Fibroblast of skin of left biceps (primary cell): Measurements from ENCODE around the gene BTAF1.

Experiments used
- DNase-seq, 2 experiments: peaks; one replicate each; pipeline ENCODE4 v3.0.0-alpha.2; 2013; ENCODE audit warnings: low read depth in 2 of 2

The BTAF1 gene

DNA sequence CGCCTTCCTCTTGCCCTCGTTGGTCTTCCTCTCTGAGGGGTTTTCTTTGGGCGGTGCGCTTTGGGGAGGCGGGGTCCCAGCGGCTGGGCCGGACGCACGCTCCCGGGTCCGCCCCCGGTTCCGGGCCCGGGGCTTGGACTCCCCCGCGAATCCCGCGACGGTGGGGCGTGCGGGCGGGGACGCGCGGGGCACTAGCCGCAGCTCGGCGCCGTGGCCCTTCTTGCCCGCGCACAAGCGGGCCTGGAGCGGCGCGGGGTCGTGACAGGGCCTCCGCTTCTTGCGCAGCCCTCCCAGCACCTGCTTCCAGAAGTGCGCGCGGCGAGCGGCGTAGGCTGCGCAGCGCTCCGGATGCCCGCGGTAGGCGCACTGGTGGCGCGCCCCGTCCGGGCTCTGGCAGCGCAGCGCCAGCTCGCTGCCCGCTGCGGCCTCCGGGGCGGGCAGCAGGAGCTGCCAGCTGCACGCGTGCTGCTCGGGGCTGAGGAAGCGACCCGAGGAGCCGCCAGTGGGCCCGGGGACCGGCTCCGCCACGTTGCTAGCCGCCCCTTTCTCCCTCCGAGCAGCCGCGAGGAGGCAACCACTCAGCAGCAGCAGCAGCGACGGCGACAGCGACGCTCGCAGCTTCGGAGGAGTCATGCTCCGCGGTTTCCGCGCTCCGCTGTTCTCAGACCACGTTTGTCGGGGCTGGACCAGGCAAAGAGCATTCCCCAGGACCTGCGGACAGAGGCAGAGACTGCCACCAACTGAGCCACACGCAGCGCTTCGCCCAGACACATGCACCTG is 15.0 kb upstream of the BTAF1 start:
- DNase-seq, result no peak

DNA sequence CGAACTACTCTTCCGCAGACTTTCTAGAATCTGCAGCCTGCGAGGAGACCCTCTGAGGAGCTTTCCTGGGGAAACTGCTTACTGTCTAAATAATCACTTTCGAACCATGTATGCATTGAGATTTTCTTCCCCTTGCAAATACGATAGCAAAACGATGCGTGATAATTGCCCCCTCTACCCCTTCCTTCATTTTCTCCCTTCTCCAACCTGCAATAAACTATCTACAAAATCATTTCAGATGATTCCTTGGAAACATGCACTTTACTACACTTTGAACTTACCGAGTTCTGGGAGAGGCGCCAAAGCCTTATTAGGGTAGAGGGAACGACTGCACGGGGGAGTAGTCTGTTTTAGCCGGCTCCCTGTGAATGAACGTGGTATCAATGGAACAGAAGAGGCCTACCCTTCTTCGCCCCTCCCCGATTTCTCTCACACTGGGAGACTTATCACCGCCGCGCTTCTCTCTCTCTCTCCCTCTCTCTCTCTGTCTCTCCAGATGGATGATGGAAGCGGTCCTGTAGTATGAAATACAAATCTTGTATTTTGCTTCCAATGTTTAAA is 14.4 kb upstream of the BTAF1 start, which contains the start of gene FGFBP3:
Gene FGFBP3, minus strand, starts transcription at position 370 of the 561 bp plus-strand sequence. CDS start 517 bp downstream, outside the sequence.
- no peak for DNase-seq

DNA sequence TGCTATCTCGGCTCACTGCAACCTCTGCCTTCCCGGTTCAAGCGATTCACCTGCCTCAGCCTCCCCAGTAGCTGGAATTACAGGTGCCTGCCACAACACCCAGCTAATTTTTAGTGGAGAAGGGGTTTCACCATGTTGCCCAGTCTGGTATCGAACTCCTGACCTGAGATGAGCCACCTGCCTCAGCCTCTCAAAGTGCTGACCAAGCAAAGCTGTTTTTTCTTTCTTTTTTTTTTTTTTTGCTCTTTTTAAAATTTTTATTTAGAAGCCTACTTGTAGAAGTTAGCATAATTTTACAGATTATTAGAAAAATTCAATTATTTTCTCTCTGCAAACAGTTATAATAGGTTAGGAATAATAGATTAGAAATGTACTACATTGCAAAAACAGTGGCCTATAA is 13.1 kb upstream of the BTAF1 start:
- no peak for DNase-seq

DNA sequence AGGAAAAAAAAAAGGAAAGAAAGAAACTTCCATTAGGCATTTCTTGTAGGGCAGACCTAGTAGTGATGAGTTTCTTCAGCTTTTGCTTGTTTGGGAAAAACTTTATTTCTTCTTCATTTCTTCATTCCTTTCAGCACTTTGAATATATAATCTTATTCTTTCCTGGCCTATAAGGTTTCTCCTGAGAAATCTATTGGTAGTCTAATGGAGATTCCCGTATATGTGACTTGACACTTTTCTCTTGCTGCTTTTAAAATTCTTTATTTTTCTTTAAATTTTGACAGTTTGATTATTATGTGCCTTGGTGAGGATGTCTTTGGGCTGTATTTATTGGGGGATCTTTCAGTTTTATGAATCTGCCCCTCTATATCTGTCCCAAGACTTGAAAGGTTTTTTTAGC is 3.9 kb upstream of the BTAF1 start:
- no peak for DNase-seq

DNA sequence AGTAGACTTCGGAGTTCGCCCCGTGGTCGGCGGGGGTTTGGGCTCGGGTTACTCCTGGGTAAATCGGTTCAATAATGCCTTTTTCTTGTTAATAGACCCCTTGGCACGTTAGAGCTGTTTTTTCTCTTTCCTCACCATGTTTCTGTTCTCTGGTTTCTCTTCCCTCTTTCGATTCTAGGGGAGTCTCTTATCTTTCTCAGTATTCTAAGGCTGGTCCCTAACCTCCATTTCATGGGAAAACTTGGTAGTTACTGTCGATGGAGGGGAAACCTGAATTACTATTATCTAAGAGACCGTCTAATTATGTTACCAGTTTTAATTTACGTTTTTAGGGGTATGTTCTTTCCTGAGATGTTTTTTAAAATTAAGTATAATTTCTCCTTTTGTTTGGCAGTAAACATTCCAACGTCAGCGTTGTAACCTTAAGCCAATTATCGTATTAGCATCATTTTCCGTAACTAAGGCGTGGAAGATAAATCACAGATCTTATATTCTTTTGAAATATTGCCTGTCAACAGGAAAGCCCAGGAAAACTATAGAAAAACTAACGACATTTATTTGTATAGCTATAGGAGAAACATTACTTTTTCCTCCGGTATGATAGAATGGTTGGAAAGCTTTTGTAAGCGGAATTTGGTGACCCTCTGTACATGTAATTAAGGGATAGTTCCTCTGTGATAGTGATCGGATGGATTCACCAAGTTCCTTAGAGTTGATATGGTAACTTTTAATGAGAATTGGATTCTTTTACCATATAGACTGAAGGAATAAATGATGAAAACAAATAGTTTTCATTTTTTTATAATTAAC is 847 bp downstream of the BTAF1 start:
- no peak for DNase-seq

DNA sequence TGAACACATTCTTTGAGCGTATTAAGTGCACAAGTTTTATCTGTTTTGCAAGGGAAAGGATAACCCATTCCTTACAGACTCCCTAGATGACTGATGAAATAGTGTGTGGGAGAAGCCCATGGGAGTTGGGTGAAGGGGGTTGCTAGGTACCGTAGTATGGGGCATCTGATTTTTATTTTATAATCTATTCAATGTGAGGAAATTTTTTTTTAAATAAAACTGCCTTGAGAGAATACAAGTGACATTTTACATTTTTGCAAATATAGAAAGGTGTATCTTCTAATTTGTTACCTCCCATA is 1.4 kb downstream of the BTAF1 start:
- no peak for DNase-seq

DNA sequence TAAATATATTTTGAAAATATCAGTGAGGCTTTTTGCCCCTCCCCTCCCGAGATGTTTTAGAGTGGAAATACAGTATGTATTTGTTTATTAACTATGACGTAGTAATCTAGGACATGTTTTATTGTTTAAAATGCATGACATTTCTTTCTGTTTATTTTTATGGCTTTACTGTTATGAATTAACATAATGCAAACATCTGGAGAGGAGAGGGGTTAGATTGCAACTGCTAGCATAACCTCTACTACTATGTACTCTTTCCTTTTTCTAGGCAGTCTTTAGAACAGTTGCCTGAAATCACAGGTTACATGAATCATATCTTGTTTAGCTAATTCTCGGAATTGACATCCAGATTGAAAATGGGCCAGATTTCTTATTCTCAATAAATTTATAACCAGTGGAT is 7.4 kb downstream of the BTAF1 start:
- DNase-seq, result no peak

DNA sequence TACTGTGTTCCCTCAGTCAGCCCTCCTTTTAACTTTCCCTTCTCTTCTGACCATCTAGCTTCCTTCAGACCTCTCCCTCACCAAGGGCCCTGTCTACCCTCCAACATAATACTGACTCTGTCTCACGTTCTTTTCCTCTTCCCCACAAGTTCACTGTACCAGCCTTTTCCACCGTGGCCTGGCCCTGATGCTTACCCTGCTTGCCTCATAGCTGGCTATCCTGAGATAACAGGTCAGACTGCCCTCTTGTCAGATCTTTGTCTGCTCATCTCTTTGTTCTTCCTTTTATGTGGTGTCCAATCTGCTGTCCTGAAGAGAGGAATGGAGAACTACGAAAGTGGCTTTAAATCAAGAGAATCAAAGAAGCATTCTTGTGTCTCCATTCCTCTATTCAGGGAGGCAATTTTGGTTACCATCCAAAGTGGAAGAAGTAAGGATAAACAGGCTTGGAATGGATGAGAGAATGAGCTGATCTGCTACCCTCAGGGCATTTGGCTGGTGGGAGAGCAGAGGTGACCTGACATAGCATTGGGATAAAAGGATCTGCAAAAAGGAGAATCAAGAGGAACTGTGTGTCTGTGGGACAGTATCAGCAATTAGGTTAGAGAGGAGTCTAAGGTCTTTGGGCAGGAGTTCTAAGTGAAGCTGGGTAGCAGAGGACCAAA is 8.1 kb downstream of the BTAF1 start:
- no peak for DNase-seq

DNA sequence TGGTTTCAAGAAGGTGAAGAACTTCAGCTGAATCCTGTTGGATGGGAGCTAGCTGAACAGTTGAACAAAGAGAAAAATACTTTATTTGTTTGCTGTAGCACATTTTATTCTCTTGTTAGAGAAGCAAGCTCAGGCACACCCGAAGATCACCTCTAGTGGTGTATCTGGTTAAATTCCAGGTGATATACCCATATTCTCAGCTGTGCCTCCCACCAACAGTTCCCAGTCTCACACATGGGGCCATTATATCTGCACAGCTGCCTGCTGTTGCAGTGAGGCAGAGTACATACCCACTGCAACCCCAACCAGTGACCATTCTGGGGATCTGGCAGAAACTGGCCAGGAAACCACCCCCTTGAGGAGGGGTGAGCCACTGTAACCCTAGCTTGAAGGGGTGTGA is 9.2 kb downstream of the BTAF1 start:
- no peak for DNase-seq

DNA sequence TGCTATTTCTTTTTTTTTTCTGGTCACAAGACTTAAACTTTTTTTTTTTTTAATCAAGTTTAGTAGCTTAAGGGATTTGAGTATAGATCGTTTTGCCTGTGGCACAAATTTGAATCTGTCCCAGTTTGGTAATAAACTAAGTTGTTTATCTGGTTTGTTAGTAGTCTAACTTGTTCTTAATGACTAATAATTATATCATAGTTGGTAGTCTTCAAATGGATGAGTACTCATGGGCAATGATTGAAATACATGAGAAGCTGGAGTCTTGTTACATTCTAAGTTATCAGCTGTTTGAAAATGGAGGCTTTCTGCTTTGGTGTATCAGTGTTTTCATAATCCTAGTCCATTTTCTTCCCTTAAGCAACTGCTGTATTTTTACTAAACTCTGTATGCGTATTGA is 12.3 kb downstream of the BTAF1 start:
- DNase-seq, result no peak

DNA sequence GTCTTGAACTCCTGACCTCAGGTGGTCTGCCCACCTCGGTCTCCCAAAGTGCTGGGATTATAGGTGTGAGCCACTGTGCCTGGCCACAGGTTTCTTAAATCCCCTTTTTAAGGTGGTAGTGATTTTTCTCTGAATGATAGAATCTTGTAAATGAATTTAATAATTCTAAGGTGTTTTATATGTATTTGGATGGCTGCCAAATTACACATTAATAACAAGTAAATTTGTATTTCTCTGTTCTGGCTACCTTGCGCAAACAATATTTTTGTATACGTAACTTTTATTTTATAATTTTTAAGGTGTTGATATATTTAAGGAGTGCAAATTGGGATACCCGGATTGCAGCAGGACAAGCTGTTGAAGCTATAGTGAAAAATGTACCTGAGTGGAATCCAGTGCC is 16.1 kb downstream of the BTAF1 start:
- no peak for DNase-seq

DNA sequence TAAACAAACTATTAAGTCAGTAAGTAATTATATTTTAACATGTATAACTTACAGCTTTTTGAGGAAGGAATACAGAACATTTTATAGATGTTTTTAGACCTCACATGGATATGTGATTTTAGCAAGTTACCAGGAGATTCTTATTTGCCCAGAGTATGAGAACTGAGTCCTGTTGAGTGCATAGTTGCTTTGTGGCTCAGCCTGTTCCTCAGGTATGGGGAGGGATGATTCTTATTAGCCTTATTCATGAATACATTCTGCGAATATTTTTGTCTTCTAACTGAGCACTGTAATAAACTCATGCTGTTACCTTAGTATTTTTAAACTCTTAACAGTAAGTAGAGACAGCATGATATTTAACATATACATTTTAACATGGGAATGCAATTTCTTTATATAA is 17.9 kb downstream of the BTAF1 start:
- DNase-seq, result no peak

DNA sequence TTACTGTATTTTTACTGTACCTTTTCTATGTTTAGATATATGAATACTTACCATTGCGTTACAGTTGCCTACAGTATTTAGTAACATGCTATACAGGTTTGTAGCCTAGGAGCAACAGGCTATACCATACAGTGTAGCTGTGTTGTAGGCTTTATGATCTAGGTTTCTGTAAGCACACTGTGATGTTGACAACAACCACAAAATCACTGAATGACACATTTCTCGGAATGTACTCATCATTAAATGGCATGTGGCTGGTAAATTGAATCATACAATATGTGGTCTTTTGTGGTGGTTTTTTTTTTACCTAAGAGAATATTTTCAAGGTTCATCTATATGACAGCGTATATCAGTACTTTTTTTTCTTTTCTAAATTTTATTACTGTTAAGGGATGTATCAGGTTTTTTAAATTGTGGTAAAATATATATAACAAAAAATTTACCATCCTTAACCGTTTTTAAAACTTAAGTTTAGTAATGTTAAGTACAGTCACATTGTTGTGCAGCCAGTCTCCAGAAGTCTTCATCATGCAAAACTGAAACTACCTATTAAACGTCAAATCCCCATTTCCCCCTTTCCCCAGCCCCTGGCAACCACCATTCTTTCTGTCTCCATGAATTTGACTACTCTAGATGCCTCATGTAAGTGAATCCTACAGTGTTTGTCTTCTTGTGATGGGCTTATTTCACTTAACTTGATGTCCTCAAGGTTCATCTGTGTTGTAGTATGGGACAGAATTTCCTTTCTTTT is 21.5 kb downstream of the BTAF1 start:
- peak in 1 of 2 experiments; percentile 11 for DNase-seq

DNA sequence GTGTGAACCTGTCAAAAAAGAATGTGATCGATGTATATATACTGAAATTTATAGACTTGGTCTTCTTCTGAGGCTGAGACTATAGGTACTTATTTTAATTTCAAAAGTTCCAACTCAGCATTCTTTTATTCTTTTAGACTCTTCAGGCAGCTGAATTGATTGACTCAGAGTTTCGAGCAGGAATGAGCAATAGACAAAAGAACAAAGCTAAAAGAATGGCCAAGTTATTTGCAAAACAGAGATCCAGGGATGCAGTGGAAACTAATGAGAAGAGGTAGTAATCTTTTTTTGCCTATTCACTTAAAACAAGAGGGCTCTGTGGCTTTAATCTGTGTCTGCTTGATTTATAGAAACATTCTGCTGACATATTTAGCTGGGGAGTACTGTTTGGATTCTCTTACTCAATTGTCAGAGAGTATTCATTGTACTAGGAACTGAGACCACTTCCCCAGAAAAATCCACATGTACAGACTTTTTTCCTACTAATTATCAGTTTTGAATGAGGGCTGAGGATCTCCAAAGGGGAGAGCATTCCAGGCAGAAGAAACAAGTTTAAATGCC is 30.1 kb downstream of the BTAF1 start:
- DNase-seq, result no peak

DNA sequence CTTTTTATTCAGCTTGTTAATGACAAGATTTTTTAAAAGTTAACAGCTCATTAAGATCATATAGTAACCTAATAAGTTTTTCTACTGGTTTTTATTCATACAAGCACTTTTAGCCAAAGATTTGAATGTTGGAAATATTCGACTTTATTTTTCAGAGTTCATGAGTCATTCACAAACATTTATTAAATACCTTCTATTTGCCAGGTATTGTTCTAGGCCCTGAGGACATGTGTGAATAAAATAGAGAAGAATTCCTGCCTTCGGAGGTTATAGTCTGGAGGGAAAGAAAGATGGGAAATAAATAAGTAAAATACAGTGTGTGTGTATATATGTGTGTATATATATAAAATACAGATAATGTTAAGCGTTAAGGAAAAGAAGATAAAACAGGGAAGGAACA is 31.5 kb downstream of the BTAF1 start:
- no peak for DNase-seq

DNA sequence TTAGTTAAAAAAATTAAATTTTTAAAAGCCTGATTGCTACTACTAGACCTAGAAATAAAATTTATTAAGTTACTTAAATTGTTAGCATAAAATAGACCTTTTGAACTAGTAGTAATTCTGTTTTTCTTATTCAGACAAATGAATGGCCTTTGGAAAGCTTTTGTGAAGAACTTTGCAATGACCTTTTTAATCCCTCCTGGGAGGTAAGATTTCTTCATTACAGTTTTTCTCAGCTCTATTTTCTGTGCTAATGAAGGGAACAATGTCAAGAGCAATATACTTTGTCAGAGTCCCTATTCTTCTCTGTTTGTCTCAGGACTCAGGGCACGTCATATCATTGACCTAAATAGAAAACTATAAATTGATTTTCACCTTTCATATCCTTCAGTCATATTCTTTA is 33.5 kb downstream of the BTAF1 start:
- DNase-seq, result no peak

DNA sequence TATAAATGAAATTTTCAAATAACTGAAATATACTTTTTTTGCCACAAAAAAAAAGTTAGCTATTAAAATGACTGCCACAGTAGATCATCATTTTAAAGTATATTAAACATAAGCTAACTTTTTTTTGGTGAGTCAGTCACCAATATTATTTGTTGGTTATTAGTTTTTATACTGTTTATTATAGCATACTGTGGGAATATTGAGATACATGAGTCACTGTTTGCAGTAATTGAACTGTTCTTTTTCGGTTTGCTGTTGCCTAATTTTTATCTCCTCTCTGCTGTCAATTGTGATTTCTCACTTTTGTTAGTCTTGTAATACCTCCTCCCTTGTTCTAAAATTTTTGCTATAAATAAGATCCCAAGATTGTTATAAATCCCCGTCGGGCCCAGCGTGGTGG is 45.7 kb downstream of the BTAF1 start:
- no peak for DNase-seq

DNA sequence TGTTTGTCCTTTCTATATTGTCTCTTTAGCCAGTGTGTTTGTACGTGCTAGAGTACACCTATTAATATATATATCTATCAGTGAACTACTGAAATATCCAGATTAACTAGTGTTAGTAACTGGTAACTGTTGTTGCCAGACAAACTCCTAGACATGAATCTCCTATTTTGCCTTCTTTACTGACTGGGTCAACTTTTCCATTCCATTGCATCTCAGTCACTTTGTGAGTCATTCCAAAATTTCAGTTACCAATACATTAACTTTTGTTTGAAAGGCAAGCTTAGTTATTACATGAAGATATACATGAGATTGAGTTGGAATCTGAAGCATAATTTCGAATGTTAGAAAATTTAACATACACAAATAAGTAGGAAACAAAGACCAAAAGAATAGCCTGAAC is 51.4 kb downstream of the BTAF1 start:
- peak; percentile 20 to 22 for DNase-seq

DNA sequence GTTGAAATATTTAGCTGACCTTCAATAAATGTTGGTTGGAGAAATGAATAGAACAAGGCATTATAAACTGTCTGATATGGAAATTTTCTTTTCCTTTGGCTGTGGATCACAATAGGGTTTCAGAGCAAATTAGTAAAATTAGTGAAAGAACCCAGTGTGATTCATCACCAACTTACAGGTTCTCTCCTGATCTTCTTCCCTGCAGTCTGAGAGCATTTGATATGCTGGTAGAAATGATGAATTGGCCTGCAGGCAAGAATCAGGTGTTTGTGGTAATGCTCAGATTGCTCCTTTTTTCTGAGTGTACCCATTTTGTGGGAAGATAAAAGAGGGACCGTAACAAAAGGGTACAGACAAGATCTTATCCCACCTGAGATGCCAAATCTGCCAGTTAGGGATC is 51.9 kb downstream of the BTAF1 start:
- no peak for DNase-seq

DNA sequence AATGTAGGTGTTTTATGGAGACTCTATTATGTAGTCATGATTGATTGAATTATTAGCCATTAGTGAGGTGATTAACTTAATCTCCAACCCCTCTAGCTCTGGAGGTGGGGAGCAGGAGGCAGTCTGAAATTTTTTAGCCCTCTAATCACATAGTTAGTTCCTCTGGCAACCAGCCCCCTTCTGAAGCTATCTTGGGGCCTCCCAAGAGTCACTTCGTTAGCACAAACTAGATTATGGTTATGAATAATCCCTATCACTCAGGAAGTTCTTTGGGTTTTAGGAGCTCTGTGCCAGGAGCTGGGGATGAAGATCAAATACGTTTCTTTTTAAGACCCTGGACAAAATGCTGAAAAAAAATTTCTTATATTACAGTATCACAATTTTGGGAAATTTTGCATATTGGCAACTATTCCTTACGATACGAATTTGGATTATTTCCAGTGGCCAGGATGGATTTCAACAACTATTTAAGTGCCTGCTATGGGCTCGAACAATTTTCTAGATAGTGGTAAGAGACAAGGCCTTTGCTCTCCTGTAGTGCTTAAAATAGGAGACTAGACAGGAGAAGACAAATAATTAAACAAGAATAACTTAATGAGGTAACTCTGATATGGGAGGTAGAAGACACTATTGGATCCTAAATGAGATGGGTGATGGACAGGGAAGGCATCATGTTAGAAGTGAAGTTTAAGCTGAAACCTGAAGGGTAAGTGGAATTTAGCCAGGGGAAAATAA is 52.9 kb downstream of the BTAF1 start:
- DNase-seq, result no peak

DNA sequence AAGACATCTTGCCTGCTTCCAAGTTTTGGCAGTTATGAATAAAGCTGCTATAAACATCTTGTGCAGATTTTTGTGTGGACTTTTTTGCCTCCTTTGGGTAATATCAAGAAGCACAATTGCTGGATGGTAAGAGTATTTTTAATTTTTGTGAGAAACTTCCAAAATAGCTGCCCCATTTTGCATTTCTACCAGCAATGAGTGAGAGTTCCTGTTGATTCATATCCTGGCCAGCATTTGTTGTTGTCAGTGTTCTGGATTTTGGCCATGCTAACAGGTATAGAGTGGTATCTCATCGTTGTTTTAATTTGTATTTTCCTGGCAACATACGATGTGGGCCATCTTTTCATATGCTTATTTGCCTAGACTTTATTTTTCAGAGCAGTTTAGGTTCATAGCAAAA is 53.9 kb downstream of the BTAF1 start:
- DNase-seq, result no peak
